Iris pigment epithelial cell (primary cell): ENCODE data around the gene OR6C75.
"Not testable (repeated sequence)": the region's sequence is repeated elsewhere in the genome, so short reads cannot be mapped to it uniquely, and the experiment has no call there.

Experiments used
- DNase-seq: peaks from one replicate; pipeline ENCODE4 v3.0.0-alpha.2; 2011; ENCODE audit warnings: low read depth

The OR6C75 gene

DNA sequence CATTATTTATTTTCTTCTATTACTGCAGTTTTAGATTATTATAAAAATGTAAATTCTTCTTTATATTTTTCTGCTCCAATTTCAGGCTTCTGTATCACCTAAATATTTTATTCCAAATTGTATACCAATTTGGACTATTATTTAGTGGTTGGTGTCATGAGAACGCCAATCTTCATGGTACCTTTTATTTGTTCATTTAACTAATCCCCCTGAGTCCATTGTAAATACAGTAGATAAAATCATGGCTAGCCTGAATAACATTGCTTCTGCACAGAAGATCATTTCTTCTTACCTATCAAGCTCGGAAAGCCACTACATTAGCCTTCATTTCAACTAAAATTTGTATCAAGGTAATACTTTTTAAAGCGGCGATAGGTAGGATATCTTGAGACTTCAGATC, at the start of gene OR6C75:
Gene OR6C75 (plus strand): TSS at position 301 of the 400 bp plus-strand sequence. CDS start 2,136 bp downstream, outside the sequence.
- no peak for DNase-seq

GRCh38 chr12:55314043-55314442, 48.7 kb upstream of the OR6C75 start, which contains the start of gene OR6C1:
Gene OR6C1, plus strand, starts transcription at chr12:55314343. Its CDS starts 6,257 bp downstream, at chr12:55320600.
- DNase-seq, result no peak

DNA sequence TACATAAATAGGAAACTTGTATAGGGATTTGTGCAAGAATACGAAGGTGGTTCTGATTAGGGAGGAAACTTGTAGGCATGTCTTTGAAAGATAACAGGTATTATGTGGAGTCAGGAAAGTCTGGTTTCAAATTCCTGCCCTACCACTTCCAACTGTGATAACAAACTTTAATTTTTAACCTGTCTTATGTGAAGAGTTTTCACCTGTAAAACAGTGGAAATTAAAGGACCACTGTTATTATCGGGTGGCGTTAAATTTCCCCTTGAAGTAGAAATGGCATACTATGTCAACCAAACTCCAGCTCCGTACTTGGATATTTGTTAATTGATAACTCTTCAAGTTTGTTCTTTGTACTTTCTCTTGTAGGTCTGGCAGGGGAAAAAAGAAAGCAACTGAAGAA, 42.6 kb upstream of the OR6C75 start:
- no peak for DNase-seq

DNA sequence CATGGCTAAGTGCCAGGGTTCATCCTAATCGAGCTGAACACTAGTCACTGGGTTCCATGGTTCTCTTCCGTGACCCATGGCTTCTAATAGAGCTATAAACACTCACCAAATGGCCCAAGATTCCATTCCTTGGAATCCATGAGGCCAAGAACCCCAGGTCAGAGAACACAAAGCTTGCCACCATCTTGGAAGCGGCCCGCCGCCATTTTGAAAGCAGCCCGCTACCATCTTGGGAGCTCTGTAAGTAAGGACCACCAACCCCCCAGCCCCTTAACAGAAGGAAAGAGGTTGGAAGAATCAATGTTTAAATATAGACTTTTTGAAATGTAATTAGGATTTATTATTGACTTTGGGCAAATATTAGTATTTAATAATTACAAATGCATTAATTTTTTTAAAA, 37.0 kb upstream of the OR6C75 start:
- not testable (repeated sequence) for DNase-seq

DNA sequence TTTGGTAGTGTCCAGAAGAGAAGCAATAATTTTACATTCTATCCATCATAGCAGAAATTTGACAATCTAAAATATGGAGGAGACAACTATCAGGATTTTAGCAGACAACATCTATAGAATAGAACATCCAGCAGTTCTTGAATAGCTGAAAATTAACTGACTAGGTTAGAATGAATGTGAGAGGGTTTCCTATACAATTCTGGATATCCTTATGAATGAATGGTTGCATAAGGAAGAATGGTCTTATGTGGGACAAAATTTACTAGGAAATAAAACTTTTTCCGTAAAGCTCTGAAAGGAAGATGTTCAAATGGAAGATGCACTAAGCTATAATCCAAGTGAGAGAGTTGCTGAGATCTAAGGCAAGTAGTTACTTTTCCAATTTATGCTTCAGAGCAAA, 32.3 kb upstream of the OR6C75 start, which contains the start of gene OR6C3:
Gene OR6C3 (plus strand): TSS at position 301 of the 400 bp plus-strand sequence. CDS start 955 bp downstream, outside the sequence.
- DNase-seq, result no peak

GRCh38 chr12:55336002-55336401, 26.8 kb upstream of the OR6C75 start:
- no peak for DNase-seq

- DNase-seq, result not testable (repeated sequence)
Observed at GRCh38 chr12:55355338-55355737, 7.4 kb upstream of the OR6C75 start.

DNA sequence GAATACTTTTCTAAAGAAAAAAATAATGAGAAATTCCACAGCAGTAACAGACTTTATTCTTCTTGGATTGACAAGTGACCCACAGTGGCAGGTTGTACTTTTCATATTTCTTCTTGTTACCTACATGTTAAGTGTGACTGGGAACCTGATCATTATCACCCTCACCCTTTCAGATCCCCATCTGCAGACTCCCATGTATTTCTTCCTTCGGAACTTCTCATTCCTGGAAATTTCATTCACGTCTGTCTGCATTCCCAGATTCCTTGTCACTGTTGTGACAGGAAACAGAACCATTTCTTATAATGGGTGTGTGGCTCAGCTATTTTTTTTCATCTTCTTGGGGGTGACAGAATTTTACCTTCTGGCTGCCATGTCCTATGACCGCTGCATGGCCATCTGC, 2.3 kb downstream of the OR6C75 start:
- no peak for DNase-seq

GRCh38 chr12:55372521-55372920, 9.7 kb downstream of the OR6C75 start:
- DNase-seq, result no peak

GRCh38 chr12:55385891-55386290, 23.1 kb downstream of the OR6C75 start:
- no peak for DNase-seq

DNA sequence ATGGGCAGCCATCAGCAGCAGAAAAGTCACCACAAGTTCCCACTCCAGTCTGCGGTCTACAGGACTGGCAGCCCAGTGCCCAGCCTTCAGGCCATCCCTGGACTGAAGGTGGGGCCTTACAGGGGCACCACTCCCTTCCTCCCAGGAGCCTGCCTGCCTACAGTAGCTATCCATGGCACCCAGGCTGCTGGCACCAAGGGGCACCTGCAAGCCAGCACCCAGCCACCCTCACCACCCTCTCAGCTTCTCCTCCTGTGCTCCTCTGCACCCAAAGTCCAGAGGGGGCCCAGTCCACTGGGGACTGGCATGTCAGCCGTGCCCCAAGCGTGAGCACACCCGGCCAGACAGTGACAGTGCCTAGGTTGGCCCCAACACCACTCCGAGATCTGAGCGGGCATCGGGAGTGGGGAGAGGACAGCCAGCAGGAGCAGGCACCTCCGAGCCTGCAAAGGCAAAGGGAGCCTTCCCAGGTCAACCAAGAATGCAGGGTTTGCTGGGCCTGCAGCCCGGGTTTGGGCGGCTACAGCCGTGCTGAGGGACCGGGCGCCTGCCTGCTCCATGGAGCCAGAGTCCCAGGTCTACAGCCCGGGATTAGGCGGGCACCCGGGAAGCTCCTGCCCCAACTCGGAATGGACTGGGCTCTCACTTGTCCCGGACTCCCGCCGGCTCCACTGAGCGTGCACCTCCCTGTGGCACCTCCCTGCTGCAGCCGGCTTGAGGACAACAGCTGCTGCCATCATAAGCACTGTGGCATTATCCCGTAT, 29.4 kb downstream of the OR6C75 start:
- no peak for DNase-seq

GRCh38 chr12:55396326-55396725, 33.6 kb downstream of the OR6C75 start:
- DNase-seq, result no peak

DNA sequence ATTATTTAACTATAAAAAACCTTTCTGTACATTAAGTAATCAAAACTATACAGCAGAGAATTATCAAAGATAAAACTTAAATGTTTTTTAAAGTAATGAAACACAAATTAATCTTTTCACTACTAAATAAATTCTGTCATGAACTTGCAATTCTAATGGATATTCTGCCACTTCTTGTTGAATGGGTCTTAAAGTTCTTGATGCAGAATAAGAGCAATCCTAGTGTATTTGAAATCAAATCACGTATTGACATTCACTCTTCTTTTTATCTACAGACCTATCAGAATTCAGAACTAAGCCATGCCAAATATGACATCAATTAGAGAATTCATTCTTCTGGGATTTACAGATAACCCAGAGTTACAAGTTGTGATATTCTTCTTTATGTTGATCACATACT, 37.5 kb downstream of the OR6C75 start, which contains the start of gene OR6C65:
Gene OR6C65 (plus strand): TSS at position 301 of the 400 bp plus-strand sequence. CDS start 0 bp downstream, at position 301.
- no peak for DNase-seq

GRCh38 chr12:55407866-55408265, 45.1 kb downstream of the OR6C75 start:
- no peak for DNase-seq

DNA sequence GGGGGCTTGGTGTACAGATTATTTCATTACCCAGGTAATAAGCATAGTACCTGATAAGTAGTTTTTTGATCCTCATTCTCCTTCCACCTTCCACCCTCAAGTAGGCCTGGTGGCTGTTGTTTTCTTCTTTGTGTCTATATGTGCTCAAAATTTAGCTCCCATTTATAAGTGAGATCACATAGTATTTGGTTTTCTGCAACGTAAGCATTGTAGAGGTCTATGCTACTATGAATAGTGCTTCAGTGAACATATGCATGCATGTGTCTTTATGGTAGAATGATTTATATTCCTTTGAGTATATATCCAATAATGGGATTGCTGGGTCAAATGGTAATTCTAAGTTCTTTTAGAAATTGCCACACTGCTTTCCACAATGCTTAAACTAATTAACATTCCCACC, 46.4 kb downstream of the OR6C75 start:
- DNase-seq, result not testable (repeated sequence)

DNA sequence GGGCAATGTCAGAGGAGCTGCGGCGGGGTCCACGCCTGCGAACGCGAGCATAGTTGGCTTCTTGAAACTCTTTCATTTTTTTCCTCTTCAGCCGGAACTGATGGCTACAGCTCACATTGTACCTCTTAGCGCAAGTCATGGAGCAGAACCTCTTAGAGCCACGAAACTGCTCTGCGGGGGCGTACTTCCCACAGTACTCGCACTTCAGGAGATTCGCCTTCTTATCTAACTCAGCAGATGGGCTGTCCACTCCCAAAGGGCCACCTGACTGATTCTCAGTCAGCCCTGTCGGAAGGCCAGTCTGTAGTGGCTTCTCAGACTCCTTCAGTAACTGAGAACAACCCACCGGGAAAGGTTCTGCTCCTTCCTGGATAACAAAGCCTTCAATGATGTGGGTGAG, 49.4 kb downstream of the OR6C75 start:
- DNase-seq, result not testable (repeated sequence)

- DNase-seq, result not testable (repeated sequence)
Observed at GRCh38 chr12:55413498-55414388, 51.0 kb downstream of the OR6C75 start.

GRCh38 chr12:55414396-55414823, 51.6 kb downstream of the OR6C75 start:
- DNase-seq, result not testable (repeated sequence)

DNA sequence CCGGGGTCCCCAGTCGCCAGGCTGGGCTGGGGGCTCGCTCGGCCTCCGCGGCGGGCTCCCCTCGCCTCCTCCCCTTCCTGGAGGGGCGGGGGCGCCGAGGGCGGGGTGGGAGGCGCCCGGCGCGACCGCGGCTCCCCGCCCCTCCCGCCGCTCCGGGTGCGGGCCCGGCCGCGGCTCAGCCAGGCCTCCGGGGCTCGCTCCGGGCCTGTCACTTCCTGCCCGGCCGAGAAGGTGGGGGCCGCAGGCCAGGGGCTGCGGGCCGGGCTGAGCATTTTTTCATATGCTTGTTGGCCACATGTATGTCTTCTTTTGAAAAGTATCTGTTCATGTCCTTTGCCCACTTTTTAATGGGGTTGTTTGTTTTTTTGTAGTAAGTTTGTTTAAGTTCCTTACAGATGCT, 52.1 kb downstream of the OR6C75 start:
- not testable (repeated sequence) for DNase-seq

- DNase-seq, result no peak
Observed at GRCh38 chr12:55416961-55417360, 54.2 kb downstream of the OR6C75 start.
